ENCODE results near the gene HNRNPUL2.
A peak's percentile ranks its signal among the peaks of the same experiment; 100 is the strongest.

Gene HNRNPUL2

GRCh38 chr11:62712861-62713260 lies 14.4 kb downstream of the HNRNPUL2 start:
- DNase-seq (ENCODE audit: extremely low read depth, low read depth), result no peak
- TF ChIP-seq CTCF (IDR thresholded peaks at IDR 0.05; ENCODE audit: low read depth, low read length), result no peak

- TF ChIP-seq CTCF (IDR thresholded peaks at IDR 0.05; ENCODE audit: low read depth, low read length), result no peak
These were observed 14.9 kb downstream of the HNRNPUL2 start for GRCh38 chr11:62712276-62712812.

GRCh38 chr11:62710001-62710345 lies 17.3 kb downstream of the HNRNPUL2 start:
- TF ChIP-seq CTCF (IDR thresholded peaks at IDR 0.05; ENCODE audit: low read depth, low read length), result no peak
- no peak for DNase-seq (ENCODE audit: extremely low read depth, low read depth)

More at GRCh38 chr11:62712276-62712812, 14.9 kb downstream of the HNRNPUL2 start:
- DNase-seq (ENCODE audit: extremely low read depth, low read depth), result no peak

GRCh38 chr11:62709247-62710000 lies 17.8 kb downstream of the HNRNPUL2 start:
- TF ChIP-seq CTCF (IDR thresholded peaks at IDR 0.05; ENCODE audit: low read depth, low read length), result no peak; the same call in none of the 2 replicates
- DNase-seq (ENCODE audit: extremely low read depth, low read depth), result peak; percentile 92

- no peak for DNase-seq (ENCODE audit: extremely low read depth, low read depth)
- no peak for TF ChIP-seq CTCF (IDR thresholded peaks at IDR 0.05; ENCODE audit: low read depth, low read length)
These were observed 18.5 kb downstream of the HNRNPUL2 start for GRCh38 chr11:62708793-62709192.

- DNase-seq (ENCODE audit: extremely low read depth, low read depth), result no peak
- no peak for TF ChIP-seq CTCF (IDR thresholded peaks at IDR 0.05; ENCODE audit: low read depth, low read length)
These were observed 18.9 kb downstream of the HNRNPUL2 start for GRCh38 chr11:62708392-62708791.

- TF ChIP-seq CTCF (IDR thresholded peaks at IDR 0.05; ENCODE audit: low read depth, low read length), result no peak
- no peak for DNase-seq (ENCODE audit: extremely low read depth, low read depth)
These were observed 19.9 kb downstream of the HNRNPUL2 start, which contains the start of the genes BSCL2 and GNG3 for GRCh38 chr11:62707277-62707861. TSS of gene BSCL2 (minus strand) at chr11:62707424. CDS start at chr11:62707195, 229 bp downstream. TSS of gene GNG3 (plus strand) at chr11:62707676. CDS start at chr11:62708296, 620 bp downstream.
